Mesenchymal stem cell (in vitro differentiated cells and primary cell): ENCODE data around the gene MBTPS1.

Experiments used
- DNase-seq: peaks from one replicate; pipeline ENCODE4 v3.0.0-alpha.2; 2013
- H2AFZ ChIP-seq: one replicate; pipeline ENCODE4 v1.6.1; 2013; ENCODE audit warnings: low read depth, mild to moderate bottlenecking, control low read depth, inconsistent platforms, low read length, moderate library complexity
- H2AK5ac ChIP-seq: 2 replicates; pipeline ENCODE4 v1.6.1; 2013; ENCODE audit warnings: low read length, moderate library complexity, mild to moderate bottlenecking, inconsistent platforms; ENCODE audit not compliant: severe bottlenecking
- H2BK120ac ChIP-seq: one replicate; pipeline ENCODE4 v1.6.1; 2013; ENCODE audit warnings: low read depth, mild to moderate bottlenecking, inconsistent platforms, low read length, moderate library complexity
- H2BK12ac ChIP-seq, 2 experiments: one replicate each; pipeline ENCODE4 v1.6.1; 2013; ENCODE audit warnings: inconsistent platforms in 2 of 2, low read length in 2 of 2, mild to moderate bottlenecking in 2 of 2, moderate library complexity in 2 of 2, control low read depth in 1 of 2
- H2BK15ac ChIP-seq: one replicate; pipeline ENCODE4 v1.6.1; 2013; ENCODE audit warnings: mild to moderate bottlenecking, low read depth, inconsistent platforms; ENCODE audit not compliant: poor library complexity, severe bottlenecking
- H2BK5ac ChIP-seq: 2 replicates; pipeline ENCODE4 v1.6.1; 2013; ENCODE audit warnings: low read depth, mild to moderate bottlenecking, low read length, control low read depth, inconsistent platforms; ENCODE audit not compliant: poor library complexity, severe bottlenecking
- H3K14ac ChIP-seq, 2 experiments: one replicate each; pipeline ENCODE4 v1.6.1; 2013; ENCODE audit warnings: inconsistent platforms in 2 of 2, low read length in 2 of 2, control low read depth in 1 of 2, mild to moderate bottlenecking in 1 of 2, moderate library complexity in 1 of 2
- H3K18ac ChIP-seq, 2 experiments: one replicate each; pipeline ENCODE4 v1.6.1; 2013; ENCODE audit warnings: inconsistent platforms in 2 of 2, low read length in 2 of 2, control low read depth in 1 of 2, low read depth in 1 of 2, mild to moderate bottlenecking in 1 of 2
- H3K23ac ChIP-seq, 2 experiments: one replicate each; pipeline ENCODE4 v1.6.1; 2013; ENCODE audit warnings: inconsistent platforms in 2 of 2, low read length in 2 of 2, mild to moderate bottlenecking in 2 of 2, moderate library complexity in 2 of 2, control low read depth in 1 of 2
- H3K27ac ChIP-seq: 2 replicates; pipeline ENCODE4 v1.5.1; 2013; ENCODE audit warnings: mild to moderate bottlenecking, moderate library complexity, low read length, control low read depth, inconsistent platforms; ENCODE audit not compliant: poor library complexity, severe bottlenecking
- H3K27me3 ChIP-seq, 2 experiments: 2 replicates each; pipeline versions ENCODE4 v1.6.1 to v1.7.0; 2013; ENCODE audit warnings: low read length in 2 of 2, mild to moderate bottlenecking in 2 of 2, moderate library complexity in 2 of 2, control low read depth in 1 of 2, inconsistent platforms in 1 of 2; ENCODE audit not compliant: control insufficient read depth in 1 of 2, insufficient read depth in 1 of 2
- H3K36me3 ChIP-seq, 2 experiments: 2 replicates each; pipeline versions ENCODE4 v1.6.1 to v1.7.0; 2013; ENCODE audit warnings: low read length in 2 of 2, control low read depth in 1 of 2, inconsistent platforms in 1 of 2, low read depth in 1 of 2, mild to moderate bottlenecking in 1 of 2; ENCODE audit not compliant: insufficient read depth in 2 of 2, control insufficient read depth in 1 of 2
- H3K4ac ChIP-seq, 2 experiments: one replicate each; pipeline ENCODE4 v1.6.1; 2013; ENCODE audit warnings: inconsistent platforms in 2 of 2, low read length in 2 of 2, mild to moderate bottlenecking in 2 of 2, moderate library complexity in 2 of 2, control low read depth in 1 of 2, low read depth in 1 of 2
- H3K4me1 ChIP-seq: 2 replicates; pipeline ENCODE4 v1.6.1; 2013; ENCODE audit warnings: low read depth, low read length, control low read depth; ENCODE audit not compliant: control insufficient read depth, insufficient read depth
- H3K4me2 ChIP-seq: 2 replicates; pipeline ENCODE4 v1.6.1; 2013; ENCODE audit warnings: low read length, mild to moderate bottlenecking, inconsistent platforms; ENCODE audit not compliant: poor library complexity, severe bottlenecking
- H3K4me3 ChIP-seq, 2 experiments: 2 replicates each; pipeline versions ENCODE4 v1.5.1 to v1.7.0; 2013; ENCODE audit warnings: low read length in 2 of 2, mild to moderate bottlenecking in 2 of 2, control low read depth in 1 of 2, low read depth in 1 of 2; ENCODE audit not compliant: insufficient read depth in 1 of 2
- H3K79me1 ChIP-seq: replicated peaks from 2 replicates; pipeline ENCODE4 v1.6.1; 2013; ENCODE audit warnings: mild to moderate bottlenecking, control low read depth, low read length, inconsistent platforms; ENCODE audit not compliant: poor library complexity, severe bottlenecking
- H3K9ac ChIP-seq: 2 replicates; pipeline ENCODE4 v1.7.0; 2013; ENCODE audit warnings: mild to moderate bottlenecking, low read length, moderate library complexity
- H3K9me3 ChIP-seq: 2 replicates; pipeline ENCODE4 v1.7.0; 2013; ENCODE audit warnings: mild to moderate bottlenecking, low read length; ENCODE audit not compliant: control insufficient read depth
- H4K8ac ChIP-seq: one replicate; pipeline ENCODE4 v1.6.1; 2013; ENCODE audit warnings: inconsistent platforms, mild to moderate bottlenecking, low read length, moderate library complexity
- H4K91ac ChIP-seq: one replicate; pipeline ENCODE4 v1.6.1; 2013; ENCODE audit warnings: mild to moderate bottlenecking, low read length, inconsistent platforms
- WGBS: methylation state at CpG from one replicate; pipeline ENCODE4 v1.1.7; 2013; ENCODE audit warnings: mixed read lengths; 5-methylcytosine and 5-hydroxymethylcytosine counted together

Gene MBTPS1

DNA sequence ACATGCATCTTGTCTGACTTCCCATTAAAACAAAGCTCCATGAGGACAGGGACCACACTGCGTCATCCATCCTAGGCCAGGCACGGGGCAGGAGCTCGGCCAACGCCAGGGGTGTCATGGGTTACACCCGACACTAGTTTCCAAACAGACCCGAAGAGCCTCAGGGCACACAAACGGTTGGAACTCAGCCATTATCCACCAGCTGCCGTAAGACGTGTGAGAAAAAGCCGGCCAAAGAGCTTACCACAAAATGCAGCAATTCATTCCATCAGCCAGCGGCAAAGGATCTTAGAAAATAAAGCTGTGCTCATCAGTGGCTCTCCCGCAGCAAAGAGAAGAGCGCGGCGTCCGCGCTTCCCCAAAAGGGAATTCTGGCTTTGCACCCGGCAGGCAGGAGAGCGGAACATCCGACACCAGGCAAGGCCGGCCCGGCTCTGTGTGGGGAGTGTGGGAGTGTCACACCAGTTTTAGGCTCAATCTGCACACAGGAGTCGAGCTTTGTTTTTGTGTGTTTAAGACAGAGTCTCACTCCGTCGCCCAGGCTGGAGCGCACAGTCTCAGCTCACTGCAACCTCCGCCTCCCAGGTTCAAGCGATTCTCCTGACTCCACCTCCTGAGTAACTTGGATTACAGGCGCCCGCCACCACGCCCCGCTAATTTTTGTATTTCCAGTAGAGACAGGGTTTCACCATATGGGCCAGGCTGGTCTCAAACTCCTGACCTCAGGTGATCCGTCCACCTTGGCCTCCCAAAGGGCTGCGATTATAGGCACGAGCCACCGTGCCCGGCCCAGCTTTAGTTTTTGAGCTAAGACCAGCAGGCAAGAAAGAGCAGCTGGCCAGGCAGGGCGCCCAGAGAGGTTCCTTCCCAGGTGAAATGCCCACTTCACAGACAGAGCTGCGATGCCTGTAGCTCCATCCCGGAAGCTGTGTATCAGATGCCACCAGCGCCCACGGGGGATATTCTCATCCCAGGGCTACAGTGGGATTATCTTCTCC, 75.6 kb downstream of the MBTPS1 start:
- Histone ChIP-seq H3K14ac (no peak overlapping the region), H2BK5ac (no peak overlapping the region), H4K8ac (no peak overlapping the region), H4K91ac (no peak overlapping the region), H3K4ac (no peak overlapping the region), H2AFZ (no peak overlapping the region), H3K9me3 (peaks cover 4% of the 10 kb centered on the region), H3K36me3 (no peaks in the 10 kb centered on the region), H2BK15ac (no peak overlapping the region), H3K4me2 (no peak overlapping the region), H2BK12ac (no peak overlapping the region), H3K27ac (no peak overlapping the region), H2AK5ac (no peak overlapping the region), H3K23ac (no peak overlapping the region), H3K18ac (no peak overlapping the region), H3K4me1 (peaks cover 4% of the 10 kb centered on the region), H3K27me3 (peaks cover 47% of the 10 kb centered on the region in 2 experiments), H3K4me3 (no peak overlapping the region), H3K9ac (no peak overlapping the region), H3K79me1 (no peaks in the 10 kb centered on the region), H2BK120ac (no peak overlapping the region)
- 90% methylated on average over 42 of the region's 42 CpGs for WGBS
- no peak for DNase-seq

GRCh38 chr16:84040226-84040822, 76.4 kb downstream of the MBTPS1 start:
- Histone ChIP-seq H3K27ac (no peak overlapping the region), H2AK5ac (no peak overlapping the region), H3K14ac (no peak overlapping the region), H3K4ac (no peak overlapping the region), H3K9me3 (peaks cover 12% of the 10 kb centered on the region), H3K27me3 (peaks cover 47 to 48% of the 10 kb centered on the region in 2 experiments), H2BK5ac (no peak overlapping the region), H2AFZ (no peak overlapping the region), H3K4me3 (no peak overlapping the region), H2BK12ac (no peak overlapping the region), H4K8ac (no peak overlapping the region), H3K9ac (no peak overlapping the region), H3K36me3 (no peaks in the 10 kb centered on the region), H3K4me1 (peaks cover 4% of the 10 kb centered on the region), H3K23ac (no peak overlapping the region), H2BK120ac (no peak overlapping the region), H3K18ac (no peak overlapping the region), H4K91ac (no peak overlapping the region), H3K79me1 (no peaks in the 10 kb centered on the region), H2BK15ac (no peak overlapping the region), H3K4me2 (no peak overlapping the region)
- DNase-seq = no peak
- WGBS = 91% methylated on average over 14 of the region's 14 CpGs

DNA sequence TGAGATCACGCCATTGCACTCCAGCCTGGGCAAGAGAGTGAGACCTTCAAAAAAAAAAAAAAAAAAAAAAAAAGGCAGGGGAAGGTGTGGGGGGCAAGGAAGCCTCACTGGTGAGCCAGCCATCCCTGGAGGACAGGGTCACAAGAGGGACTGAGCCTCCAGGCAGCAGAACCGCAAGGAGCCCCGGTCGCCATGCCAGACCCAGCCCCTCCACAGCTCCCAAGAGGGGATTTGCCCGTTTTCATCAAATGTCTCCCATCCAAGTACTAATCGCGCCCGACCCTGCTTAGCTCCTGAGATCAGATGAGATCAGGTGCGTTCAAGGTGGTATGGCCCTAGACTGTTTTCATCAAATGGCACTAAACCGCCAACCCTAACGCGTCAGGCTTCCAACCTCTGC, 77.0 kb downstream of the MBTPS1 start:
- Histone ChIP-seq H3K36me3 (no peaks in the 10 kb centered on the region), H3K9me3 (peaks cover 17% of the 10 kb centered on the region), H3K27me3 (peaks cover 43 to 48% of the 10 kb centered on the region in 2 experiments), H4K8ac (no peak overlapping the region), H4K91ac (no peak overlapping the region), H3K79me1 (no peaks in the 10 kb centered on the region), H3K4me1 (peaks cover 4% of the 10 kb centered on the region), H2BK12ac (no peak overlapping the region), H2AK5ac (no peak overlapping the region), H2BK5ac (no peak overlapping the region), H3K4ac (no peak overlapping the region), H3K4me2 (no peak overlapping the region), H2BK15ac (no peak overlapping the region), H3K18ac (no peak overlapping the region), H3K9ac (no peak overlapping the region), H3K4me3 (no peak overlapping the region), H2BK120ac (no peak overlapping the region), H3K14ac (no peak overlapping the region), H3K27ac (no peak overlapping the region), H2AFZ (no peak overlapping the region), H3K23ac (no peak overlapping the region)
- no peak for DNase-seq
- 91% methylated on average over 12 of the region's 12 CpGs for WGBS

GRCh38 chr16:84038469-84038868, 78.3 kb downstream of the MBTPS1 start:
- 96% methylated on average over 10 of the region's 12 CpGs for WGBS

More at GRCh38 chr16:84038469-84038868, 78.3 kb downstream of the MBTPS1 start:
- no peak overlapping the region for H2BK12ac ChIP-seq
- no peak overlapping the region for H3K4me2 ChIP-seq
- H2AFZ ChIP-seq = no peak overlapping the region
- H2AK5ac ChIP-seq = no peak overlapping the region
- no peak overlapping the region for H2BK120ac ChIP-seq
- H3K27ac ChIP-seq = no peak overlapping the region
- H3K9me3 ChIP-seq = peaks cover 20% of the 10 kb centered on the region
- no peak overlapping the region for H3K14ac ChIP-seq
- peaks cover 4% of the 10 kb centered on the region for H3K4me1 ChIP-seq
- no peak overlapping the region for H3K9ac ChIP-seq
- H3K79me1 ChIP-seq = no peaks in the 10 kb centered on the region
- H3K27me3 ChIP-seq = peaks cover 31 to 53% of the 10 kb centered on the region in 2 experiments
- no peak overlapping the region for H2BK5ac ChIP-seq
- H3K4ac ChIP-seq = no peak overlapping the region
- no peak overlapping the region for H3K23ac ChIP-seq
- H3K4me3 ChIP-seq = no peak overlapping the region
- H2BK15ac ChIP-seq = no peak overlapping the region
- no peak overlapping the region for H3K18ac ChIP-seq
- H4K8ac ChIP-seq = no peak overlapping the region
- H3K36me3 ChIP-seq = no peaks in the 10 kb centered on the region
- DNase-seq = no peak
- H4K91ac ChIP-seq = no peak overlapping the region
